Esophagus muscularis mucosa (tissue), 4 donors: ENCODE data around the gene NDUFAF5. TPM values are rescaled to one million over a fixed set of nuclear protein-coding genes. Genes with fewer than 3 reads are reported as not detected.

Source experiments
- DNase-seq: peaks from one replicate; pipeline ENCODE4 v3.0.0-alpha.2; 2017; ENCODE audit errors: extremely low spot score
- H3K27ac ChIP-seq, 4 donors: fragments of 200-600 bp; sonication (generic); replicated peaks in 1 of 4; 1 replicate in 3 of 4; 2 replicates in 1 of 4; pipeline ENCODE4 v1.5.1; 2016 to 2019; ENCODE audit warnings: mild to moderate bottlenecking in 1 of 4
- H3K27me3 ChIP-seq, 4 donors: fragments of 200-600 bp; sonication (generic); one replicate each; pipeline versions ENCODE4 v1.5.1 to v1.6.0; 2016 to 2019
- H3K36me3 ChIP-seq, 4 donors: fragments of 200-600 bp; sonication (generic); one replicate each; pipeline ENCODE4 v1.5.1; 2016 to 2019
- H3K4me1 ChIP-seq, 4 donors: fragments of 200-600 bp; sonication (generic); one replicate each; pipeline ENCODE4 v1.5.1; 2016 to 2019
- H3K4me3 ChIP-seq, 4 donors: fragments of 200-600 bp; sonication (generic); 1 replicate in 2 of 4; 2 replicates in 2 of 4; pipeline ENCODE4 v1.5.1; 2016 to 2019; ENCODE audit warnings: mild to moderate bottlenecking in 4 of 4, moderate library complexity in 1 of 4
- H3K9me3 ChIP-seq, 4 donors: fragments of 200-600 bp; sonication (generic); 1 replicate in 3 of 4; 2 replicates in 1 of 4; pipeline ENCODE4 v1.5.1; 2016 to 2019
- EP300 ChIP-seq: sonication (generic); formaldehyde crosslinking; IDR thresholded peaks from one replicate; pipeline ENCODE4 v1.6.1; 2017; ENCODE audit warnings: antibody characterized with exemption
- POLR2A ChIP-seq: fragments of 450-650 bp; IDR thresholded peaks from one replicate; pipeline ENCODE4 v1.6.1; 2017; ENCODE audit warnings: antibody characterized with exemption, moderate library complexity, mild to moderate bottlenecking, low read depth
- POLR2AphosphoS5 ChIP-seq, 2 donors: sonication (generic); formaldehyde crosslinking; IDR thresholded peaks; one replicate each; pipeline ENCODE4 v1.6.1; 2017; ENCODE audit warnings: antibody characterized with exemption in 2 of 2
- WGBS: methylation state at CpG from one replicate; pipeline ENCODE4 v1.1.5; 2018; 5-methylcytosine and 5-hydroxymethylcytosine counted together
- intact Hi-C: fragments of 100-400 bp; cut with DNase I; formaldehyde crosslinking; loops from one replicate; pipeline ENCODE4 v1.15.1; 2023
- total RNA-seq, 4 donors: library from RNA; depleted of rRNA; stranded (reverse); fragments of >200 nt; gene quantifications; one replicate each; pipeline versions ENCODE4 v1.1.0 to v1.2.1, GENCODE V29; 2016
- TF ChIP-seq, protein P1 (sequence below), 3 experiments: fragments of 200-600 bp in 2 of 3; fragments of 450-650 bp in 1 of 3; sonication (generic) in 2 of 3; IDR thresholded peaks; one replicate each; pipeline ENCODE4 v1.5.1; 2017 to 2019; ENCODE audit warnings: antibody characterized with exemption in 3 of 3, mild to moderate bottlenecking in 2 of 3, moderate library complexity in 1 of 3

NDUFAF5 gene
- total RNA-seq, 4 donors from 2014 or later, result 11.9 to 23.3 (median 19.1) TPM

DNA sequence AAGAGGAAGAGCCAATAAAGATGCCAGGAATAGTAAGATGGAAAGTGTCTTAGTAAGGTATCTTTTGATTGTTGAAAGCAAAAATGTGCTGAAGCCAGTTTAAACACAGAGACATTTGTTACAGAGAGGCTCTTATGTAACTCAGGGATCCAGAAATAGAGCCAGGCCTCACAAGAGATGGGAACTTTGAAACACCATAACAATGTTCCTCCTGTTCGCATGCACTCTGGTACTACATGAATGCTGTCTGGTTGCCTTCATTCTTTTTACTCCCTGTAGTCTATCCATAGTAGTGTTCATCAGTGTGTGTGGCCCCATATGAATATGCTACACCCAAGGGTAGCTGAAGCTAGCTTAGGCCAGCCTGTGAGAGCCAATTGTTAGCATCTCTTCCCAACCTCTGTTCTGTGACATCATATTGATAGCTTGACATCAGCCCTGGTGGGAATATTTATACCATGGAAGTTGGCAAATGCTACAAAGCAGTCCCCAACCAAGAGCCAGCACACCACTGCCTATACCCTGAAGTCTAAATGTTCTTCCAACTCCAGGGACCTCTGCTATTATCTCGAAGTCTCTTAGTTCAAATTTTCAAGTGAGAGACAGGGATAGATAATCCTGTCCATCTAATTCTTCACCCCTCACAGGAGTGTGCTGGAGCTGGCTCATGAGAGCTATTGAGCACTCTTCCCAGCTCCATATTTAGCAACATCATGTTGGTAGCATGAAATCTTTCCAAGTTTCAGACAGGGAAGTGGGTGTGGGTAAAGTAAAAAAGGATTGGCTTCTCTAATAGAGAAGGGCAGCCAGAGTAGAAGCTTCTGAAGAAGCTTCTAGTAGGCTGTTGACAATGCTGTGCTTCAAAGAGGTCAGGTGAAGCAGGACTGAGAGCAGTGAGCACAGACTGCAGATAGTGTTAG, 7.0 kb downstream of the NDUFAF5 start:
- WGBS, result 58% methylated on average over 2 of the region's 2 CpGs
- H3K4me1 ChIP-seq, result peaks cover 18 to 49% (median 37%) of the 10 kb centered on the region in 4 donors
- no peaks in the 10 kb centered on the region for H3K27me3 ChIP-seq
- H3K9me3 ChIP-seq, result no peaks in the 10 kb centered on the region
- peak overlapping the region in 3 of 4 donors; percentile 50 to 65 (median 57) for H3K27ac ChIP-seq
- TF ChIP-seq EP300 (no peak), POLR2AphosphoS5 (IDR thresholded peaks at IDR 0.05) (no peak), POLR2A (no peak)
- TF ChIP-seq, protein P1, sequence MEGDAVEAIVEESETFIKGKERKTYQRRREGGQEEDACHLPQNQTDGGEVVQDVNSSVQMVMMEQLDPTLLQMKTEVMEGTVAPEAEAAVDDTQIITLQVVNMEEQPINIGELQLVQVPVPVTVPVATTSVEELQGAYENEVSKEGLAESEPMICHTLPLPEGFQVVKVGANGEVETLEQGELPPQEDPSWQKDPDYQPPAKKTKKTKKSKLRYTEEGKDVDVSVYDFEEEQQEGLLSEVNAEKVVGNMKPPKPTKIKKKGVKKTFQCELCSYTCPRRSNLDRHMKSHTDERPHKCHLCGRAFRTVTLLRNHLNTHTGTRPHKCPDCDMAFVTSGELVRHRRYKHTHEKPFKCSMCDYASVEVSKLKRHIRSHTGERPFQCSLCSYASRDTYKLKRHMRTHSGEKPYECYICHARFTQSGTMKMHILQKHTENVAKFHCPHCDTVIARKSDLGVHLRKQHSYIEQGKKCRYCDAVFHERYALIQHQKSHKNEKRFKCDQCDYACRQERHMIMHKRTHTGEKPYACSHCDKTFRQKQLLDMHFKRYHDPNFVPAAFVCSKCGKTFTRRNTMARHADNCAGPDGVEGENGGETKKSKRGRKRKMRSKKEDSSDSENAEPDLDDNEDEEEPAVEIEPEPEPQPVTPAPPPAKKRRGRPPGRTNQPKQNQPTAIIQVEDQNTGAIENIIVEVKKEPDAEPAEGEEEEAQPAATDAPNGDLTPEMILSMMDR (IDR thresholded peaks at IDR 0.05), result no peak
- no peak for DNase-seq
- no peak overlapping the region for H3K4me3 ChIP-seq
- intact Hi-C loops, result no loop called here
- H3K36me3 ChIP-seq, result peaks cover 34 to 85% (median 59%) of the 10 kb centered on the region in 4 donors

DNA sequence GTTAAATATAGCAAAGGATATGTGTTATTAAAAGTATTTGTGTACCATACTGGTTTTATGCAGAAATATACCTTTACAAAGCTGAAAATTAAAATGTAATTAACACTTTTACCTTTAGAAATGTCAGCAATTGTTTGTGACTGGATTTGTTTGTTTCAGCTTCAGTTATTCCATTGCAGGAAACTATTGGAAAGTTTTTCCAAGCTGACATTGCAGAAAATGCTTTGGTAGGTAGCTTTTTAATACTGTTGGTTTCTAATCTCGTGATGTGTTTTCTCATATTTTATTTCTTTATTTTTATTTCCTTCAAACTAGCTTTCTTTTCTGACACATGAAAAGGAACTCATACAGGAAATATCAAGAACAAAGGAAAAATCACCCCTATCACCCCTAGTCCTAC, 8.2 kb downstream of the NDUFAF5 start:
- H3K4me3 ChIP-seq, result no peak overlapping the region
- WGBS, result 88% methylated on average over 1 of the region's 1 CpG
- no peaks in the 10 kb centered on the region for H3K27me3 ChIP-seq
- DNase-seq, result no peak
- no peak overlapping the region for H3K27ac ChIP-seq
- no peaks in the 10 kb centered on the region for H3K9me3 ChIP-seq
- no peak for TF ChIP-seq POLR2A
- TF ChIP-seq EP300, result no peak
- TF ChIP-seq, protein P1 (IDR thresholded peaks at IDR 0.05), result no peak
- TF ChIP-seq POLR2AphosphoS5 (IDR thresholded peaks at IDR 0.05), result no peak
- H3K4me1 ChIP-seq, result peaks cover 18 to 37% (median 25%) of the 10 kb centered on the region in 4 donors
- H3K36me3 ChIP-seq, result peaks cover 37 to 92% (median 68%) of the 10 kb centered on the region in 4 donors
- intact Hi-C loops, result no loop called here

DNA sequence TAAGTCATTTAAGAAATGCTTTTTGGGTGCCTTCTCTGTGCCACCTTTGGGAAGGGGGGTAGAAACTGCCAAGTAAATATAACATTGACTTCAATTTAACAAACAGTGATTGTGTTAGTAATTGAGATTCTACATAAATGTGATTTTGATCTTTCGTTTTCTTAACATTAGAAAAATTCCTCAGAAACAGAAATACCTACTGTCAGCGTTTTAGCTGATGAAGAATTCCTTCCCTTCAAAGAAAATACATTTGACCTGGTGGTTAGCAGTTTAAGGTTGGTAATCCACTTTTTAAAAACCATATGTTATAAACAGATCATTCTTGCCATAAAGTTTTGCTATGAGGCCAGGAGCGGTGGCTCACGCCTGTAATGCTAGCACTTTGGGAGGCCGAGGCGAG, 9.8 kb downstream of the NDUFAF5 start:
- H3K4me1 ChIP-seq, result peaks cover 18 to 36% (median 25%) of the 10 kb centered on the region in 4 donors
- H3K27ac ChIP-seq, result no peak overlapping the region
- WGBS, result 95% methylated on average over 6 of the region's 6 CpGs
- no peak overlapping the region for H3K4me3 ChIP-seq
- peaks cover 37 to 93% (median 65%) of the 10 kb centered on the region in 4 donors for H3K36me3 ChIP-seq
- H3K27me3 ChIP-seq, result no peaks in the 10 kb centered on the region
- TF ChIP-seq POLR2AphosphoS5 (IDR thresholded peaks at IDR 0.05) (no peak), POLR2A (no peak), EP300 (no peak)
- TF ChIP-seq, protein P1 (IDR thresholded peaks at IDR 0.05), result no peak
- intact Hi-C loops, result no loop called here
- H3K9me3 ChIP-seq, result no peaks in the 10 kb centered on the region
- no peak for DNase-seq

DNA sequence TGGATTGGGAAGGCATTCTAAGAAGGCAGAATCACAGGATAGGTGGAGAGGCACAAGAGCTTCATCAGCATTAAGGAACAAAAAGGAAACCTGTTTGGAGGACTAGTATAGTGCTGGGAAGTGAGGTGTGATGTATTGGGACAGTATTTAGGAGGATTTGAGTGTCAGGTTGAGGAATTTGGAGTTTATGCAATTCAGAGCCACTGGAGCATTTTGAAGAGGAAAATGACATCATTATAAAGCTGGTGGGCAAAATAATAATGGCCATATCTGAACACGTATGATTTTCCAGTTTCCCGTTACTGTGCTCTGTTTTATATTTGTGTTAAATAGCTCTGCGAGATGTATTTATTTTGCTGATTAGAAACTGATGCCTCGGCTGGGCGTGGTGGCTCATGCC, 14.2 kb downstream of the NDUFAF5 start:
- Histone ChIP-seq H3K9me3 (no peaks in the 10 kb centered on the region), H3K4me3 (no peak overlapping the region), H3K36me3 (peaks cover 43 to 85% (median 72%) of the 10 kb centered on the region in 4 donors), H3K27ac (no peak overlapping the region), H3K27me3 (no peaks in the 10 kb centered on the region), H3K4me1 (peaks cover 9 to 25% (median 21%) of the 10 kb centered on the region in 4 donors)
- no peak for DNase-seq
- 98% methylated on average over 5 of the region's 5 CpGs for WGBS
- TF ChIP-seq, protein P1 (IDR thresholded peaks at IDR 0.05), result no peak
- no peak for TF ChIP-seq POLR2AphosphoS5 (IDR thresholded peaks at IDR 0.05)
- TF ChIP-seq POLR2A, result no peak
- no peak for TF ChIP-seq EP300
- intact Hi-C loops, result no loop called here
